NCI-H1436 treated with DMSO at 0.1 percent for 48 hours (cell line): ENCODE measurements around the gene MRPS22.
"Not testable (repeated sequence)": the region's sequence is repeated elsewhere in the genome, so short reads cannot be mapped to it uniquely, and the experiment has no call there.

Source experiments
- DNase-seq: peaks from one replicate; lab custom pipeline; 2025; lab: John Stamatoyannopoulos, UW

The MRPS22 gene

DNA sequence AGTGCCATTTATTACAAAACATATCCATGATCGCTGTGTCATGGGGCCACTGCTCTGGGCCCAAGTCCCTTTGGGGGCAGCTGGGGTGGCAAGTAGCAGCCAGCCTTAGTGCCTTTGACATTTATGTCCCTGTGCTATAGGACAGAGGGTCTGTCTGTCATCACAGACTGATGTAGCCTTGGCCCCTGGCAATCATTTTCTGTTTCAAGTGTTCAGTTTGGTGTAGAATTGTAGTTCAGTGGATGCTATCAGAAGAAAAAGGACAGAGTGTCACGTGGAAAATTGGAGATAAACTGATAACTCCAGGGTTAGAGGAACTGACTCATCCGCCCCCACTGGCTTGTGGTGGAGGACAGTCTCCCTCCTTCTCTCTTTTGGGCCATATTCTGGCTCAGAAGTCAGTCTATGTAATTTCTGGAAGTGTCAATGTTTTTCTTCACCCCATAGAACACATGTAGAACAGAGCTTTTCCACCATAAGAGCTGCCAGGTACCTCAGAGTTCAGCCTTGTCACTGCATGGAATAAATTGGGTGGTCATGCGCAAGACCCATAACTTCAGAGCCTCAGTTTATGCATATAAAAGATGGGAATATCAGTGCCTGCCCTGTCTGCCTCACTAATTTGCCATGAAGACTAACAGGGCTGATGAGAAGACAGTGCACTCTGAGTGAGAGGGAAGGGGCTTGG lies 4.5 kb upstream of the MRPS22 start:
- no peak for DNase-seq

DNA sequence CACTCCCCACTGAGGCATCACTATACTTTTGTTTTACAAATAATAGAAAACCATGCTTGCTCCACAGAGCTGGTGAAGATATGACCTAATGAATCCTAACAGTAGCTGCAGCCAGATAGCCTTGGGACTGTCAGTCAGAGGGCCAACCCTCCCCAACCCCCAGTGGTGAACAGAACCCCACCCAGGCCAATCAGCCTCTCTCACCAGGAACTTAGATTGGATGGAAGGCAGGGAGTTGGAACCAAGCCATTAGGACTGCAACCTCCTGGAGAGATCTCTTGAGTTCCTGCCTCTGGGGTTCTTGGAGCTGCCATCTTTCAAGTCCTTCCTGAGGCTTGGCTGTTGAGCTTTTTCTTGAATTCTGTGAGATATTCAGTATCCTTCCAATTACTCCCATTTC lies 3.0 kb upstream of the MRPS22 start:
- DNase-seq = no peak

DNA sequence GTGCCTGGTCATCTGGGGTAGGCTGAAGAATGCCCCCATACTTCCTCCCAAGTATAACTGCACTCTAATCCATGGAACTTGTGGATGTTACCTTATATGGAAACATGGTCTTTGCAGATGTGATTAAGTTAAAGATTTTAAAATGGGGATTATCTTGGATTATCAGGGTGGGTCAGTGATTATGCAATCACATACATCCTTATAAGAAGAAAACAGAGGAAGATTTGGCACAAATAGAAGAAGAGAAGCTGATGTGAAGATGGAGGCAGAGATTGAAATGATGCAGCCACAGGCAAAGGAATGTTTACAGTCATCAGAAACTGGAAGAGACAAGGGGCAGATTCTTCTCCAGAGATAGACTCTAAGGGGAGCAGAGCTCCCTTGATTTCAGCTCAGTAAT lies 1.8 kb upstream of the MRPS22 start:
- DNase-seq = no peak

DNA sequence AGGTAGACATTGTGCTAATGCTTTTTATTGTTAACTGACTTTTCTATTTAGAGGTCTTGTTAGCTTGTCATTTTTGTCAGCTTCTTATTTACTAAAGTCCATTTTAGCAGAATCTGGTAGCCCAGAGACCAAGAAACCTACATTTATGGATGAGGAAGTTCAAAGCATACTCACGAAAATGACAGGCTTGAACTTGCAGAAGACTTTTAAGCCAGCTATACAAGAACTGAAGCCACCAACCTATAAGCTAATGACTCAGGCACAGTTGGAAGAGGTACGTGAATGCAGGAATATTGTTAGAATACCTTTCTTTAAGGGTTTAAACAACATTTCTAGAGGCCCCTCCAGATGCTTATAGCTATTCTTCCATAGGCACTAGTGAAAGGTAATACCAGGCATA lies 3.0 kb downstream of the MRPS22 start:
- no peak for DNase-seq

DNA sequence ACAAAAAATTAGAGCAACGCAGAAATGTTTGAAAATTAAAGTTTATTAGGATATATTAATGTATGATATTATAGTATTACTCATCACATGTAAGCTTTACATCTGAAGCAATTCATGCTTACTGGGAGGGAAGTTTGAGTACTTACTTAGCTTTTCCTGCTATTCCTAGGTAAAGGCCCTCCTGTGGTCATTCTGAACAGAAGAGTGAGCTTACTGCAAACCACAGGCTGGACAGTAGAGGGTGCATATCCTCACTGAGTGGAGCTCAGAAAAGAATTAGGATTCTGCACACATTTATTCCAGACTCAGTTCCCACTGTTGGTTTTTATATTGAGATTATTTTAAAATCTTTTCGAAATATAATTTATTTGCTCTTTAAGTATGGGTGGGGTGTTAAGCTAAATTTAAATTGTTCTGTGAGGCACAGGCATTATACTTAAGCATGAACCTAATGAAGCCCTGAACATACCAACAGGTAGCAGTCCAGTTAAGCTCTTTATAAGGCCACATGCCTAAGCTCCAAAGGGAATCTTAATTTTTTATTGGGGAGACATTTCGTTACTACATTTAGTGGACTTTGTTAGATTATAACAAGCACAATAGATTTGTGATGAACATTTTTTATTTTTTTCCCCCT lies 10.2 kb downstream of the MRPS22 start:
- DNase-seq = no peak

DNA sequence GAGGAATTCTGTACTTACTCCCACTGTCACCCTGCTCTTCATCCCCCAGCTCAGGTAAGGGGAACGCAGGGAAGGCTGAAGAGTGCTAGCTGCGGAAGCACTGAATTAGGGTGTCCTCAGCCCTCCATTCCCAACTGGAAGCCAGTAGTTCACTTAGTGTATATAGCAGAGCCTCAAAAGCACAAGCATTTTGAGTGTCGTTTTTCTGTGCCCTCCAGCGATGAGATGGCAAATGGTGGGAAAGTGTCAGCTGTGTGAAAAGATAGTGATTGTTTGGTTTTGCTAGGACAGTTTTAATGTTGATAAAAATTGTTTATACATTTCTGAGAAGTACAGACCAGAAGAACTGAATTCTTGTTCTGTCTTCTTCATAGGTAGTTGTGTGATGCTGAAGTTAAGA lies 10.8 kb downstream of the MRPS22 start:
- DNase-seq = no peak

DNA sequence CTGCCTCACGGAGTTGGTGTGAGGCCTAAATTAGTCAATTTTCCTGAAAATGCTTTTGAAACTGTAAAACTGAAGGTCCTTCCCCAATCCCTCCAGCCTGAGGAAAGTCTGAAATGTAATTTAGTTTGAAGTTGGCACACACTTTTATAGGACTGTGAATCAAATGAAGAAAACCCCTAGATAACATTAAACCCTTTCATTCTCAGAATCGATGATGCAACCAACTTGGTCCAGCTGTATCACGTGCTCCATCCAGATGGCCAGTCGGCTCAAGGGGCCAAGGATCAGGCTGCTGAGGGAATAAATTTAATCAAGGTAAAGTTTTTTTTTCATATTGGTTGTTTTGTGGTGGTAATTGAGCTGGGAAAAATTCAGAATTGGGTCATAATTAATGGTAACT lies 11.7 kb downstream of the MRPS22 start:
- DNase-seq = no peak

DNA sequence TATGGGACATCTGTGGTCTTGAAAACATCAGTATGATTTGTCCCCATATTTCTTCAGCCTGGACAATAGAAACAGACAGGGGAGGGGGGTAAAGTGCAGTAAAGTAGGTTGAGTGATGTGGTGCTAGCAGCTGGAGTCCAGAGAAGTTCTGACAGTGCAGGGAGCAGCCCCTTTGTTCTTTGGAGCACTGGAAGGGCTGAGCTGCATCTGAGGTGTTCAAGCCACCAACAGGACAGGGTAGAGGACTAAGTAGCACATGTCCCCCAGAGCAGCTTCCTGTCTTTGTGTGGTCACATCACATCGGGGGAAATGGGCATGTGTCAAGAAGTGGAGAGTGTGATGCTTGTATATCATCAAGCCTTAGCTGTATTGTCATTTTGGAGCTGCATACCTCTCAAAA lies 12.1 kb downstream of the MRPS22 start:
- no peak for DNase-seq

DNA sequence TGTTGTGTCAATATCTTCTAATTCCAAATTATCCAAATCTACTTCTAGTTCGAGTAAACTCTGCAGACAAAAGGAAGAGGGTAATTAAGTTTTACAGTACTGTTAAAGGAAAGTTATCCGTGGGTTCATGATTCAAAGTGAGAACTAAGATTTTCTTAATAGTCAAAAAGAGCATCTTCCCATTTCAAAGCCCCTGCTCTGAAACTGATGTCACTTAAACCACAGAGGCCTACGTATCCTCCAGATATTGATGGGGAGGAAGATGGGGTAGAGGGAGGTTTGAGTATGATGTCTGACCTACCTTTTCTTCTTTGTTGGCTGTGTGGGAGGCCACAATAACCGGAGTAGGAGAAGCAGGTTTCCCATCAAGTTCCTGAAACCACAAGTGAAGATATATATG lies 14.1 kb downstream of the MRPS22 start:
- DNase-seq = no peak

DNA sequence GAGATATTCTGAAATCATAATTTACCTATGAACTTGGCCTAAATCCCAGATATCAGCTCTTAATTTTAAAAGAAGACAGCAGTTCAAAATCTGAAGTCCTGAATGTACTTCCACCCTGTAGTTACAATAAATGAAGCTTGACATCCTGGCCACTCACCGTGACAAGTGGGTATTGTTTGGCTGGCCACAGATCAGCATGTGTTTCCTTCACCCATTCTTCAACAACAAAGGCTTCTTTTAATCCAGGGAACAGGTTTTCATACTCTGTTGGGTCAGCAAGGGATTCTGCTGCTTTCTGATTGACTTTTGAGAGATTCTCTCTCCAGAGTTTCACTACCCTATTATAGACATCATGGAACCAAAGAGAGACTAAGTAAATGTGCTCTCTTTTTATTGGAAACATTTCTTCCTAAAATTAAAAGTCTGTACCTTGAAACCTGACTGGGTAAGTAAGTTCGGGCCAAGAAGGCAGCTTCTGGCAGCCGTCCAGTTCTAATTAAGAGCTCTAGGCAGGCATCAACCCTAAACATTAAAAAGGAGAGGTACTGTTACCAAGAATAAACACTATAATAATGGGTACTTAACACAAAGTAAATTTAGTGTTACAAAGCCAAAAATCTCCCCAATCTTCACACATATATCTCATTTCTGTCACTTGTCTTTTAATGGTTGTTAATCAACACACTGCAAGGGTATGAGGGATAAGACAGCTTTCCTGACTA lies 15.2 kb downstream of the MRPS22 start:
- DNase-seq = peak; percentile 39

DNA sequence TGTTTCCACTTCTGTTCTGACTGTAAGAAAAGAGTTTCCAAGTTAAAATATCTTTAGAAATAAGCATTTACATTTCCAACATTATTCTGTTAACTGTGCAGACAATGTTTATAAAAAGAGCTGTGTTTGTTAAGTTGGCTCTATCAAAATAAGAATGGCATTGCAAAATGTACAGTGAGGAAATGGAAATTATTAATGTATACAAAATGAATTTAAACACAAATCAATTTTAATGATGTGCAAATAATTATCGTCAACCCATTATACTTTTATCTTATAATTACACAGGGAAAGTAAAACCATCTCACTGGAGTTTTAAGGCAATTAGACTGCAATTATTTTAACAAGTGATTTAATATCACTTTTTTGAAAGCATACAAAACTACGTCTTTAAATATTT lies 17.5 kb downstream of the MRPS22 start:
- DNase-seq = no peak

DNA sequence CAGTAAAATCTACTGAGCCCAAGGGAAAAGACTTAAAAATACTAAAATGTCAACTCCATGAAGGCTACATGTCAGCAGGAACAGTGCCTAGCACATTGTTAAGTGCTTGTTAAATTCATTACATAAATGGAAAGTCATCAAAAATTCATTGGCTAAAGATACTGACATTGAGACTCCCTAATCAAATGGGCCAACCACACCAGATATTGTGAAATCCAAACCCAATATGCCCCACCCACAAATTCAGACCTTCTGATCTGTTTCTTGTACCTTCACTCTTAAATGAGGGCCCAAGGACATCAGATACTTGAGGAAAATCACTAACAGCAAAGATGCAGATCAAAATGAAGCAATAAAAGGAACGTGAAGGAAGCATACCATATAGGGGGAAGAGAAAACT lies 20.7 kb downstream of the MRPS22 start:
- DNase-seq = no peak

DNA sequence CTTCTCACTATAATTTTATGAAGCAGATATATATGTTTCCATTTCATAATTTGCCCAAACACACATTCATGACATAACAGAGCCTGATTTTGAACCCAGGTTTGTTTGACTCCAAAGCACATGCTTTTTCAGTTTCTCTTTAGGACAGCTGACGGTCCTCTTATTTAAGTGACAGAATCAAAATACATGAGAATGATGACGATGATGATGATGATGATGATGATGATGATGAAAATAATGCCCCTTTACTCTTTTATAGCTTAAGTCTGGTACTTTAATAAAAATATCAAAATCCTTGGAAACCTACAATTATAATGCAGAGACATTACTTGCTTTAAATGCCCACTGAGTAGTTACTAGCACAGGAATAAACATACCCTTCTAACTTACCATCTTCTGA lies 30.3 kb downstream of the MRPS22 start:
- DNase-seq = no peak

DNA sequence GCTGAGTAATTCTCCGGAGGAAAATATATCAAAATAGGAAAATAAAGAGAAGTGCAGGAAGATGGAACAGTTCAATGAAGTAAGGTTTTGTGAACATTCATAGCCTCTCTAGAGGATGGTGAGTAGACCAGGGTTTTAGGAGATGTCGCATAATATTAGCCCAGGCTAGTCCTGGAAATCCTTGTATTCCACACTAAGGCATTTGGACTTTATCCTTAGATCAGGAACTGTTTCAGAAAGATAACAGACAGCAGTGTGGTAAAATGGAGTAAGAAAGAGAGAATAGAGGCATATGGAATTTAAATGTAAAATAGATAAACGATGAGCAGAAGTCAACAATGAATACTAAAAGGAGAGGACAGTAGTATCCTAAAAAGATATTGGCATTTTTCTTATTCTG lies 33.6 kb downstream of the MRPS22 start:
- DNase-seq = no peak

DNA sequence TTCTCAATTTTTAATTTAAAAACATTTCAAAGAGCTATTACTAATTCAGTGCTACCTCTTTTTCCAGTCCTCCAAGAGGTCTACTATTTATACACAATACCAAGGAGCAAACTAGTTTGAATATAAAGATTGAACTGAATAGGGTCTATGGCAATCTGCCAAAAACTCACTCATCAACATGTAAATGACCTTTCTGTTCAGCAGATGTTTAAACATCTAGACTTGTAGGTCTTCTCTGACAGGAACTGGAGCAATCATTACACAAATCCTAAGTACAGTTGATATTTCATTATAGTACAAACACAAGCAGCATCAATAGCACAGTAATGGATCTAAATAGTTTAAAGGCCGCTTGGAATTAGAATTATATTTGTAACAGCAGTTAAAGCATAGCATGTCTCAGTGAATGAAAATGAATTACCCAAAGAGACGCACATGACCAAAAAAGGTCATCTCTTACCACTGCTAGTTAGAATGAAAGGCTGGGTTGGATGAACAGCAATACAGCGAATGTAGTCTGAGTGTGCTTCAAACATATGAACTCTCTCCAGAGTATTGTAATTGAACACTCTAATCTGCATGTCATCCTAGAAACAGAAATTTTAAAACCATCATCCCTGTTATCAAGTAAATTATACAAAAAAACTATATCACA lies 34.9 kb downstream of the MRPS22 start:
- peak; percentile 99 for DNase-seq

DNA sequence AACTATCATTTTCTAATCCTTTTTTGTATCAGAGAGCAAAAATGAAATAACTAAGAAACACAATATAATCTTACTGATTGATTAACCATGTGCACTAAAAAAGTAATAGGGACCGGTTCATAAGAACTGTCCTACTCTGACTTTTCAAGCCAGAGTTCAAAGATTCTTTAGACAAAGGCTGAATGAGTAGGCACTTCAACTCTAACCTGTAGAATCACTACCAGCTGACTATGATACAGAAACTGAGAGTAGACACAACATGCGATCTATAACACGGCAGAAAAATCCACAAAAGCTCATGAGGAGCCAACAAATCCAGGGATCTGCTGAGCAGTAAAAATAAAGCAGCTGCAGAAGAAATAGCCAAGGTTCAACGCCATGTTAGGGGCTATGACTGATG lies 36.8 kb downstream of the MRPS22 start:
- no peak for DNase-seq

DNA sequence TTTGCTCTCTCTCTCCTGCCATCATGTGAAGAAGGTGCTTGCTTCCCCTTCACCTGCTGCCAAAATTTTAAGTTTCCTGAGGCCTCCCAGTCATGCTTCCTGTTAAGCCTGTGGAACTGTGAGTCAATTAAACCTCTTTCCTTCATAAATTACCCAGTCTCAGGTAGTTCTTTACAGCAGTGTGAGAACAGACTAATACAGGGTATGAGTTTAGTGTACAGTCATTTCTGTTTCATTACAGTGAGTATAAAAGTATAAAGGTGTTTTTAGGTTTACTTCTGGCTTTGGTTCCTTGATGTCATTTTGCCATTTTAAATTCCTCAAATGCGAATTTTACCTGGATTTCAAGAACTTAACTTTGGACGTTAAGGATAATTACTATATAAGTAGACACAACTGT lies 38.5 kb downstream of the MRPS22 start:
- not testable (repeated sequence) for DNase-seq

DNA sequence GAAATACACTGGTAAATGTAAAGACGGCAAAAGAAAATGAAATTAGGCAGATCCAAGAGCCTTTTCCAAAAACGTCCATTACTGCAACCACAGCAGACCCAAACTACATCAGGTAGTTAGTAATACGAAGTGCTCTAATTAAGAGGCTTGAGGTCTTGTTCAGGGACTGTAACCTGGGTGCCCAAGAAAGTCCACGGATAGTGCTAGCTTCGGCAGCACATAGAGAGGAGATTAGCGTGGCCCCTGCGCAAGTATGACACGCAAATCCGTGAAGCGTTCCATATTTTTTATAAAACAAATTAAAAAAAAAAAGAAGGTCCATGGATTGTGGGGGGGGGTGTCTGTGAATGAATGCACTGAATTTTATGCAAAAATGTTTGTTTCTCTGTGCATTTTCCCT lies 44.3 kb downstream of the MRPS22 start:
- DNase-seq = no peak

DNA sequence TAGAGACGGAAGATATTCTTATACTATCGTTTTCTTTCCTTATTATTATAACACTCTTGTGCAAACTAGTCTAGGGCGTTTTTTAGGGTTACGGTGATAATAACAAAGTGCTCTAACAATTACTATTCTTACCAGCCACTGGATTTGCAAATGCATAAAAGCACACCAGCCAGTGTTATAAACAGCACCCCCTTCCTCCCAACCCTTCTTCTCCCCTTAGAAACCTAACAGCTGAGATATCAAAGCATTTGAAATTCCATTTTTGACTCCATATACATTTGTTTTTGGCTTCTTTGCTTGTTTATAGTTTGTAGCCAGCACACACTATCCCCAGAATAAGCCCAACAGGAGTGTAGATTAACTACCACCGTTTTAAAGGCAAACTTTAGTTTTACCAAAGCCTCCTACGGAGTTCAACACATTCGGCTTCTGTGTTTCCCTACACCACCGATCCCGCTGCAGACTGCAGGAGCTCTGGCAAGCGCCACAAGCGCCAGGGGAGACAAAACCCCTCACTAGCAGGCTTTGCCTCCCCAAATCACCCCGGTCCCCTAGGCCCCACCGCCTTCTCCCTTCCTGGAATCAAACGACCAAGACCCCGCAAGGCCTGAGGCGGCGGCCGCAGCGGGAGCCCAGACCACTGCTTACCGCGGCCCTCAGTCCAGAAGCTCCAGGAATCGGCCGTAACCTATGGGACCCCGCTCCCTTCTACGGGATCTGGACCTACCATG lies 45.2 kb downstream of the MRPS22 start:
- DNase-seq = no peak

DNA sequence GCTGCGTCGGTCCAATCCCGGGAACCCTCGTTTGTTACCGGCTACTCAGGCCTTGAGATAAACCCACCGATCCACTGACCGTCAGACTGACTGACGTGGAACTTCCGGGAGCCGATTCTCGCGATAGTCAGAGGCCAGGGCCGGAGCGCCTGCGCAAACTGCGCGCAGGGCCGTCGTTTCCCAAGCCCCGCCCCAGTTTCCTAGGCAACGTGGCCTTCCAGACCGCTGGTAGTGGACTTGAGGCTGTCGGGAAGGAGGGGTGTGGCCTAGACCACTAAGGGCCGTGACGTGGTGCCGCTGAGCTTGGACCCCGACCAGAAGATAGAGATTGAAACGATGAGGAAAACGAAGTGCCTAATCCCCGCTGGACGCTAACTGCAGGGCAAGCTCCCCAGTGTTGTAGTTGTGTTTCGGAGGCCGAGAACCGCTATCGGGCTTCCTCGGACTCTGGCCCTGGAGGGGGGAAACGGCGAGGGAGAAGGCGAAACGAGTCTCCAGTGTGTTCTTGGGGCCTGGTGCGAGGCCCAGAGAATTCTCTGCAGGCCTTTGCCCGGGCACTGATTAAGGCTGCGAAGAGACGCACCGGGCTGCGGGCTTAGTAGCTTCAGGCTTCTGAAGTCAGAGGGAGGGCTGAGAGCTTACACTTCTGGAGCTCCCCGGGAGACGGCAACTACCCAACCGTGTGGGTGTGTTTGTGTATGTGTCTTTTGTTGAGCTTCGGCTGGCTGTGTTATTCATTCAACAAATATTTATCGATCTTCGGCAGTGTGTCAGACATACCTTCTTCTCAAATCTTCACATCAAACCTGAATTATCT lies 45.9 kb downstream of the MRPS22 start, which contains the start of gene COPB2:
TSS of gene COPB2 (minus strand) at position 96 of the 817 bp plus-strand sequence. CDS start 97 bp downstream, outside the sequence.
- peak; percentile 92 for DNase-seq

DNA sequence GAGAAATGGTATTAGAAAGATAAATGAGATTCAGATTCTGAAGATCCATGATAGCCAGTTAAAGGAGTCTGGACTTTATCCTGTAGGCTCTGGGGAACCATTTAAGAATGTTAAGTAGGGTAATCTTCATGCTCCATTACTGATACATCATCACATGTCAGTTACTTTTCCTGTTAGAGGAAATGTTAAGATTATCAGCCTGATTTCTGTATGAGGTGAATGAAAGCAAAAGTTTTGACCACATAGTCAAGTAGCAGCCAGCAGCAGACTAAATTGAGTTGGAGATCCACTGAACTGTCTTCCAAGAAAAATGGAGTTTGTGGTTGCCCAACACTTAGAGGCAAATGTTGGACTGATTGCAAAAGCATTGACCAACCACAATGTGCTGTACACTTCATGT lies 50.3 kb downstream of the MRPS22 start:
- DNase-seq = no peak
